ENCODE measurements around the gene HS3ST5. TPM values are rescaled to one million over a fixed set of nuclear protein-coding genes. Genes with fewer than 3 reads are reported as not detected.

Gene HS3ST5
- total RNA-seq, 2 donors from 2014 or later = not detected

DNA sequence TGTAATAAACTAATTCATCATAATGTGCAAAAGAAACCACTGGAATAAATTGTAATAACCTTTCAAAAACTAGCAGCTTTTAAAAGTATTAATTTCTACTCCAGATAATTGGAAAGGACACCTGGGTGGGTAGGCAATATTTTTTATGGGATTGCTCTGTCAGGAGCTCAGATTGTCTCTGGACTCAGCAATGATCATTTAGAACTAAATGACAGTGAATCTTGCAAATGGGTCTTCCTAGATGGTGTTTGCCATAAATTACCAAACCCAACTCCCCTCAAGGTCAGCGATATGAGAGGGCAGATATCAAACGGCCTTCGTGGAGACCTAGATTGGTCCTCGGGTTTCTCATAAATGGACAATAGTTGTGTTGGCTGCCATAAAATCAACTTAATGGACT lies 181.9 kb downstream of the HS3ST5 start:
- ATAC-seq (ENCODE audit: insufficient number of reproducible peaks, low FRiP score, low read depth) (no peak), DNase-seq (ENCODE audit: low spot score) (no peak)
- Histone ChIP-seq H3K27ac (no peak overlapping the region), H3K36me3 (no peaks in the 10 kb centered on the region), H3K4me1 (ENCODE audit: control insufficient read depth in 1 of 2, low read depth in 2 of 2) (peaks cover 0 to 14% of the 10 kb centered on the region in 2 donors), H3K4me3 (no peak overlapping the region), H3K9me3 (no peaks in the 10 kb centered on the region), H3K27me3 (replicated peaks; ENCODE audit: insufficient read depth) (no peaks in the 10 kb centered on the region)
- TF ChIP-seq, protein P1, sequence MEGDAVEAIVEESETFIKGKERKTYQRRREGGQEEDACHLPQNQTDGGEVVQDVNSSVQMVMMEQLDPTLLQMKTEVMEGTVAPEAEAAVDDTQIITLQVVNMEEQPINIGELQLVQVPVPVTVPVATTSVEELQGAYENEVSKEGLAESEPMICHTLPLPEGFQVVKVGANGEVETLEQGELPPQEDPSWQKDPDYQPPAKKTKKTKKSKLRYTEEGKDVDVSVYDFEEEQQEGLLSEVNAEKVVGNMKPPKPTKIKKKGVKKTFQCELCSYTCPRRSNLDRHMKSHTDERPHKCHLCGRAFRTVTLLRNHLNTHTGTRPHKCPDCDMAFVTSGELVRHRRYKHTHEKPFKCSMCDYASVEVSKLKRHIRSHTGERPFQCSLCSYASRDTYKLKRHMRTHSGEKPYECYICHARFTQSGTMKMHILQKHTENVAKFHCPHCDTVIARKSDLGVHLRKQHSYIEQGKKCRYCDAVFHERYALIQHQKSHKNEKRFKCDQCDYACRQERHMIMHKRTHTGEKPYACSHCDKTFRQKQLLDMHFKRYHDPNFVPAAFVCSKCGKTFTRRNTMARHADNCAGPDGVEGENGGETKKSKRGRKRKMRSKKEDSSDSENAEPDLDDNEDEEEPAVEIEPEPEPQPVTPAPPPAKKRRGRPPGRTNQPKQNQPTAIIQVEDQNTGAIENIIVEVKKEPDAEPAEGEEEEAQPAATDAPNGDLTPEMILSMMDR (IDR thresholded peaks at IDR 0.05) = no peak

DNA sequence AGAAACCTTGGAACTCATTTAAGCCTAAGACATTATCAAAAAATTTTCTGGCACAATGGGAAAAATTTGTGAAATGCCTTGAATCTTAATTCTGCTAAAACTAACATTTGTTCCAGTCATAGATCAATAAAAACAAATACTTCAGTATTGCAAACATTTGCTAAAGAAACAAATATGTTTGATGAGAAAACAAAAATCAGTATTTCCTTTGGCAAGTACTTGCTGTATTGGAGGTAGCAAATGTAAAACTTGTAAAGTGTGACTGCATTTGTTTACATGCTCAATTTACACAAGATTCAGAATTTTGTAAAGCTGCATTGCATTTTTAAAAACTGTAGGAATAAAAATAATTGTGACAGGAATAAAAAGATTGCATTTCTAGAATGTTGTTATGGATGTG lies 183.1 kb downstream of the HS3ST5 start:
- no peak overlapping the region for H3K27ac ChIP-seq
- peaks cover 0 to 14% of the 10 kb centered on the region in 2 donors for H3K4me1 ChIP-seq (ENCODE audit: control insufficient read depth in 1 of 2, low read depth in 2 of 2)
- no peaks in the 10 kb centered on the region for H3K9me3 ChIP-seq
- DNase-seq (ENCODE audit: low spot score) (no peak), ATAC-seq (ENCODE audit: insufficient number of reproducible peaks, low FRiP score, low read depth) (no peak)
- no peak overlapping the region for H3K4me3 ChIP-seq
- TF ChIP-seq, protein P1 (IDR thresholded peaks at IDR 0.05) = no peak
- H3K36me3 ChIP-seq = no peaks in the 10 kb centered on the region
- no peaks in the 10 kb centered on the region for H3K27me3 ChIP-seq (replicated peaks; ENCODE audit: insufficient read depth)

DNA sequence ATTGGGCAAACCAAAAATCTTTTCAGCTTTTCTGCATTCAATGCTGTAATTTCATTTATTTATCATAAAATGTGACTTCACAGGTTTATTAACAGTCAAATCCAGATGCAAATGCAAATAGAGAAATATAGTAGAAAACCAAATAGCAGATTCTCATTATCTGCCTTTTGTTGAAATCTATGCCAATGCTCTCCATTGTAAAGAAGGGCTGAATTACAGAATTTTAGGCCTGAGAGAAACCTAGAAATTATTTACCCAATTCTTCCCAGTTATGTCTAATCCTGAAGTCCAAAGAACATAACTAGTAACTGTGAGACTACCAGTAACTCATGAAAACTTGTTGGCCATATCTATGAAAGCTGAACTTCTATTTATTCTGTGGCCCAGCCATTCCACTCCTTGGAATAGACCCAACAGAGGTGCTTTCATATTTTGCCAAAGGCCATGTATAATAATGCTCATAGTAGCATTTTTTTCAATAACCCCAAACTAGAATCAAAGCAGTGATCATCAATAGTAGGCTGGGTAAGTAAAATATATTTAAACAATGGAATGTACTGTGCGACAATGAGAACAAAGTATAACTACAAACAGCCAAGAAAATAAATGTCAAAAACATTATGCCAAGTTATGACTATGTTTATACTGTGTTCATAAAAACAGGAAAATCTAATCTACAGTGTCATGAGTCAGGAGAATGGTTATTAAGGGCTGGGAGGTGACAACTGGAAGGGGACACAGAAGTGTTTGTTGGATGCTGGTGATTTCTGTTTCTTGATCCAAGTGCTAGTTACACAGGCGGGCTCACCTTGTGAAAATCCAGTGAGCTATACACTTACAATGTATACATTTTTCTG lies 183.8 kb downstream of the HS3ST5 start:
- no peaks in the 10 kb centered on the region for H3K9me3 ChIP-seq
- H3K27me3 ChIP-seq (replicated peaks; ENCODE audit: insufficient read depth) = no peaks in the 10 kb centered on the region
- TF ChIP-seq, protein P1 (IDR thresholded peaks at IDR 0.05) = no peak

DNA sequence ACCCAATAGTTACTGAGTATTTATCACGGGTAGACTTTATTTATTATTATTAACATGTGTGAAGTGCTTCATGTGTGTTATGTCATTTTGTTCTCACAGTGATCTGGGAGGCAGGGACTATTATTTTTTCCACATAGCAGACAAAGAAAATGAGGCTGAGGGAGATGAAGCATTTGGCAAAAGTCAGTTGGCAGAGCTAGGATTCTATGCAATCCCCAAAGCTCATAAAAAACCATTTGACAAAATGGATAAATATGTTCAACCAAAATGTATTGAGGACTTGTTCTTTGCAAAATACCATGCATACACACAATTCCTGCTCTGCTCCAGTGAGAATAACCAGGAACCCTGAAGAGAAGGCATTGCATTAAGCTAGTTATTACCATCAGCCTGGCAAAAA lies 184.4 kb downstream of the HS3ST5 start:
- no peak for ATAC-seq (ENCODE audit: insufficient number of reproducible peaks, low FRiP score, low read depth)
- TF ChIP-seq, protein P1 (IDR thresholded peaks at IDR 0.05) = no peak
- Histone ChIP-seq H3K27me3 (replicated peaks; ENCODE audit: insufficient read depth) (no peaks in the 10 kb centered on the region), H3K4me1 (ENCODE audit: control insufficient read depth in 1 of 2, low read depth in 2 of 2) (peaks cover 0 to 14% of the 10 kb centered on the region in 2 donors), H3K27ac (no peak overlapping the region), H3K36me3 (no peaks in the 10 kb centered on the region), H3K4me3 (no peak overlapping the region), H3K9me3 (no peaks in the 10 kb centered on the region)
- no peak for DNase-seq (ENCODE audit: low spot score)

More for the DNA sequence above, 183.8 kb downstream of the HS3ST5 start:
- Histone ChIP-seq H3K4me1 (ENCODE audit: control insufficient read depth in 1 of 2, low read depth in 2 of 2) (peaks cover 0 to 14% of the 10 kb centered on the region in 2 donors), H3K36me3 (no peaks in the 10 kb centered on the region), H3K4me3 (no peak overlapping the region), H3K27ac (no peak overlapping the region)
- ATAC-seq (ENCODE audit: insufficient number of reproducible peaks, low FRiP score, low read depth) (no peak), DNase-seq (ENCODE audit: low spot score) (no peak)

DNA sequence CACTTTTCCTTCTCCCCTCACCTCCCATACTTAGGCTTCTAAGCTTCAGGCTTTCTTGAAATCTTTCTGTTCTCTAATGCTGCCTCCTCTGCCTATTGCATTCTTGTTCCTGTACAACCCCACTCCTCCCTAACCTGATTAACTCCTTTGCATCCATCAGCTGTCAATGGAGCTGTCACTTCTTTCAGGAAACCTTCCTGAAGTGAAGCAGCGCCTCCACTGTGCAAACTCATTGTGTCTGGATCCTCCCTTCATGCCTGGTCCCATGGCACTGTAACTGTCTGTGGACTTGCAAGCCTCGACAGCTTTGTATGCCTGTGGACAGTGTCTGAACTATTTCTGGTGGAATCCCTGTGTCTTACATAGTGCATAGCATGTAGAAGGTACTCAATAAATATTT lies 185.0 kb downstream of the HS3ST5 start:
- H3K27me3 ChIP-seq (replicated peaks; ENCODE audit: insufficient read depth) = no peaks in the 10 kb centered on the region
- no peak for ATAC-seq (ENCODE audit: insufficient number of reproducible peaks, low FRiP score, low read depth)
- H3K4me1 ChIP-seq (ENCODE audit: control insufficient read depth in 1 of 2, low read depth in 2 of 2) = peaks cover 0 to 14% of the 10 kb centered on the region in 2 donors
- H3K9me3 ChIP-seq = no peaks in the 10 kb centered on the region
- no peak overlapping the region for H3K27ac ChIP-seq
- H3K4me3 ChIP-seq = no peak overlapping the region
- no peaks in the 10 kb centered on the region for H3K36me3 ChIP-seq
- no peak for DNase-seq (ENCODE audit: low spot score)
- TF ChIP-seq, protein P1 (IDR thresholded peaks at IDR 0.05) = no peak

All from thoracic aorta (tissue), 2 donors.